K562 (cell line): Measurements from ENCODE around the gene NDUFV2. TPM values are rescaled to one million over a fixed set of nuclear protein-coding genes. Genes with fewer than 3 reads are reported as not detected.

Source experiments
- ATAC-seq: fragments of 200-7000 bp; cut with Tn5 transposase; 3 replicates; pipeline ENCODE4 v1.9.1; 2020; ENCODE audit warnings: moderate library complexity
- BruUV-seq: library from RNA; stranded (reverse); fragments of 400-500 nt; replicated peaks from 2 replicates; lab custom pipeline; 2021; lab: Mats Ljungman, UMichigan
- CTCF ChIA-PET: fragments of 300-600 bp; formaldehyde crosslinking; extraction: SDS; loops from one replicate; lab custom pipeline; 2021; ENCODE audit warnings: low intra/inter-chr PET ratio; lab: Yijun Ruan, JAX
- POLR2A ChIA-PET: fragments of 300-600, 350-650 bp; sonication (Branson Sonifier 250); formaldehyde crosslinking; extraction: SDS; loops from one replicate; lab custom pipeline; 2021; ENCODE audit warnings: antibody characterized with exemption, inconsistent platforms; lab: Yijun Ruan, JAX
- DNase-seq, 4 experiments: peaks; one replicate each; pipeline versions ENCODE4 v3.0.0 to v3.0.0-alpha.2; 2011 to 2018; ENCODE audit warnings: low spot score in 3 of 4, mixed read lengths in 3 of 4; ENCODE audit errors: extremely low read depth in 1 of 4
- FAIRE-seq: peaks from 2 replicates; lab custom pipeline; 2011; peaks lifted over from hg19 to GRCh38; lab: Jason Lieb, UNC
- H2AFZ ChIP-seq: 2 replicates; pipeline ENCODE4 v1.6.0; 2011; ENCODE audit warnings: low read depth, low read length, control low read depth, inconsistent platforms
- H3K27ac ChIP-seq: fragments of 200-600 bp; 3 replicates; pipeline ENCODE4 v1.8.0; 2011; ENCODE audit warnings: low read depth, mild to moderate bottlenecking, control low read depth, inconsistent platforms, low read length, moderate library complexity, mixed read lengths; ENCODE audit errors: extremely low read depth
- H3K27me3 ChIP-seq, 2 experiments: fragments of 300-600 bp in 1 of 2; 2 replicates in 1 of 2; 3 replicates in 1 of 2; pipeline versions ENCODE4 v1.6.0 to v1.8.0; 2011; ENCODE audit warnings: inconsistent platforms in 2 of 2, low read length in 2 of 2, mild to moderate bottlenecking in 1 of 2, mixed read lengths in 1 of 2, moderate library complexity in 1 of 2; ENCODE audit not compliant: control insufficient read depth in 2 of 2, insufficient read depth in 2 of 2
- H3K36me3 ChIP-seq: fragments of 300-600 bp; 3 replicates; pipeline ENCODE4 v1.8.0; 2011; ENCODE audit warnings: mild to moderate bottlenecking, low read length, inconsistent platforms; ENCODE audit not compliant: control insufficient read depth, insufficient read depth
- H3K4me1 ChIP-seq, 2 experiments: fragments of 200-600 bp in 1 of 2; replicated peaks in 1 of 2; 2 replicates in 1 of 2; 3 replicates in 1 of 2; pipeline versions ENCODE4 v1.5.1 to v1.8.0; 2011; ENCODE audit warnings: inconsistent platforms in 2 of 2, low read length in 2 of 2, mild to moderate bottlenecking in 1 of 2, mixed read lengths in 1 of 2, moderate library complexity in 1 of 2; ENCODE audit not compliant: control insufficient read depth in 2 of 2, insufficient read depth in 2 of 2
- H3K4me2 ChIP-seq: 2 replicates; pipeline ENCODE4 v1.6.1; 2011; ENCODE audit warnings: low read length, control low read depth, inconsistent platforms, mixed read lengths; ENCODE audit not compliant: insufficient read depth
- H3K4me3 ChIP-seq: fragments of 200-600 bp; sonication (generic), shearing (Covaris generic); 2 replicates; pipeline ENCODE4 v1.5.1; 2016; ENCODE audit warnings: control low read depth, inconsistent platforms
- H3K79me2 ChIP-seq: fragments of 200-600 bp; 3 replicates; pipeline ENCODE4 v1.8.0; 2011; ENCODE audit warnings: low read length, inconsistent platforms; ENCODE audit not compliant: control insufficient read depth, insufficient read depth
- H3K9ac ChIP-seq, 2 experiments: 2 replicates each; pipeline versions ENCODE4 v1.6.0 to v1.6.1; 2011; ENCODE audit warnings: low read depth in 2 of 2, low read length in 2 of 2, control low read depth in 1 of 2, inconsistent platforms in 1 of 2, mild to moderate bottlenecking in 1 of 2, mixed read lengths in 1 of 2; ENCODE audit not compliant: insufficient read depth in 1 of 2
- H3K9me1 ChIP-seq: one replicate; pipeline ENCODE4 v1.6.0; 2011; ENCODE audit warnings: inconsistent platforms, mild to moderate bottlenecking, low read length, moderate library complexity; ENCODE audit not compliant: control insufficient read depth, insufficient read depth
- H3K9me3 ChIP-seq: replicated peaks from 2 replicates; pipeline ENCODE4 v1.5.1; 2011; ENCODE audit warnings: low read depth, low read length, inconsistent platforms; ENCODE audit not compliant: control insufficient read depth, insufficient read depth
- H4K20me1 ChIP-seq: replicated peaks from 2 replicates; pipeline ENCODE4 v1.6.1; 2011; ENCODE audit warnings: low read length, inconsistent platforms, mixed read lengths; ENCODE audit not compliant: control insufficient read depth, insufficient read depth
- ARHGAP35 ChIP-seq: fragments of 450-650 bp; IDR thresholded peaks from 2 replicates; pipeline ENCODE4 v1.6.1; 2018; ENCODE audit not compliant: partially characterized antibody
- EP300 ChIP-seq: IDR thresholded peaks from 2 replicates; pipeline ENCODE4 v1.6.1; 2012; ENCODE audit warnings: low read length, improper control_type of control experiment
- EP400 ChIP-seq: fragments of 450-650 bp; IDR thresholded peaks from 2 replicates; pipeline ENCODE4 v1.6.1; 2017; ENCODE audit warnings: antibody characterized with exemption, mild to moderate bottlenecking, moderate library complexity
- FOSL1 ChIP-seq: fragments of 200-800 bp; sonication (Bioruptor generic); conservative IDR thresholded peaks from 2 replicates; pipeline ENCODE4 v1.6.1; 2016; ENCODE audit warnings: missing genetic modification characterization, missing compliant biosample characterization
- HDGF ChIP-seq: fragments of 450-650 bp; IDR thresholded peaks from 2 replicates; pipeline ENCODE4 v1.6.1; 2016
- HNRNPUL1 ChIP-seq: fragments of 200-400 bp; formaldehyde crosslinking; IDR thresholded peaks from 2 replicates; pipeline ENCODE4 v1.6.1; 2017; ENCODE audit warnings: low read length
- JUND ChIP-seq, 2 experiments: IDR thresholded peaks; 2 replicates in 1 of 2; 3 replicates in 1 of 2; pipeline ENCODE4 v1.6.1; 2011; ENCODE audit warnings: borderline replicate concordance in 2 of 2, low read depth in 2 of 2, low read length in 2 of 2, improper control_type of control experiment in 1 of 2, missing biosample characterization in 1 of 2, missing genetic modification characterization in 1 of 2, missing genetic modification reagents in 1 of 2
- NFATC3 ChIP-seq: fragments of 450-650 bp; IDR thresholded peaks from 2 replicates; pipeline ENCODE4 v1.6.1; 2017; ENCODE audit warnings: mild to moderate bottlenecking
- NFIC ChIP-seq: fragments of 450-650 bp; IDR thresholded peaks from 2 replicates; pipeline ENCODE4 v1.6.1; 2017; ENCODE audit warnings: mild to moderate bottlenecking, inconsistent platforms
- TEAD1 ChIP-seq, 2 experiments: fragments of 450-650 bp in 1 of 2; sonication (generic) in 1 of 2; formaldehyde crosslinking; IDR thresholded peaks; 2 replicates each; pipeline versions ENCODE4 v1.4.0 to v1.8.0; 2020 to 2022; ENCODE audit warnings: mild to moderate bottlenecking in 2 of 2, missing genetic modification reagents in 1 of 2
- TEAD4 ChIP-seq, 2 experiments: sonication (generic) in 1 of 2; formaldehyde crosslinking in 1 of 2; IDR thresholded peaks; 2 replicates each; pipeline versions ENCODE4 v1.6.1 to v1.8.0; 2012 to 2022; ENCODE audit warnings: borderline replicate concordance in 1 of 2, inconsistent platforms in 1 of 2, low read length in 1 of 2, mild to moderate bottlenecking in 1 of 2, missing genetic modification reagents in 1 of 2
- ZNF217 ChIP-seq: sonication (generic); formaldehyde crosslinking; IDR thresholded peaks from 2 replicates; pipeline ENCODE4 v1.8.0; 2022; ENCODE audit warnings: mild to moderate bottlenecking, missing genetic modification reagents
- ZNF316 ChIP-seq: fragments of 450-650 bp; IDR thresholded peaks from 2 replicates; pipeline ENCODE4 v1.6.1; 2016
- WGBS: fragments of 100-300 bp; shearing (Covaris generic); methylation state at CpG from one replicate; pipeline ENCODE4 v1.1.6; 2016; ENCODE audit warnings: low coverage, mixed read lengths; ENCODE audit not compliant: insufficient coverage; ENCODE audit errors: missing lambda C conversion rate; 5-methylcytosine and 5-hydroxymethylcytosine counted together
- in situ Hi-C: fragments of 300-500 bp; cut with MboI; formaldehyde crosslinking; loops from 4 replicates; pipeline ENCODE4 v1.15.0; 2018; ENCODE audit warnings: inconsistent platforms, mixed read lengths
- intact Hi-C: fragments of 100-400 bp; cut with micrococcal nuclease; formaldehyde crosslinking; loops from 2 replicates; pipeline ENCODE4 v1.14.2; 2022
- polyA plus RNA-seq, 8 experiments: library from polyadenylated mRNA; depleted of rRNA in 4 of 8; stranded (reverse) in 5 of 8; unstranded in 3 of 8; fragments of >200 nt; fragmentation: Nextera tagmentation in 2 of 8; fragmentation: Illumina TruSeq in 1 of 8; extraction: Ambion mirVana in 2 of 8; extraction: Trizol in 1 of 8; gene quantifications; 2 replicates each; pipeline versions ENCODE4 v1.2.1 to v1.2.3, GENCODE V29; 2011 to 2014; ENCODE audit warnings: inconsistent platforms in 1 of 8, missing spikeins in 1 of 8
- total RNA-seq, 7 experiments: library from RNA; depleted of rRNA in 6 of 7; stranded (reverse); fragments of >200 nt in 6 of 7; fragmentation: Illumina TruSeq in 2 of 7; extraction: Trizol in 2 of 7; gene quantifications; 2 replicates each; pipeline versions ENCODE4 v1.2.1 to v1.2.3, GENCODE V29; 2011 to 2021; ENCODE audit warnings: low replicate concordance in 1 of 7
- TF ChIP-seq, protein P1 (sequence below): IDR thresholded peaks from 2 replicates; pipeline ENCODE4 v1.6.1; 2011; ENCODE audit warnings: borderline replicate concordance, low read depth, mild to moderate bottlenecking, moderate library complexity, low read length; ENCODE audit not compliant: insufficient read depth, poor library complexity, severe bottlenecking
- TF ChIP-seq, protein P2 (sequence below): fragments of 450-650 bp; IDR thresholded peaks from 2 replicates; pipeline ENCODE4 v1.6.1; 2018; ENCODE audit not compliant: partially characterized antibody

Gene NDUFV2
- total and polyA plus RNA-seq, 9 of the 15 experiments (the other 6 are each of a cell fraction or from before 2014, with no cell fraction given): 213 to 550 (median 384) TPM

DNA sequence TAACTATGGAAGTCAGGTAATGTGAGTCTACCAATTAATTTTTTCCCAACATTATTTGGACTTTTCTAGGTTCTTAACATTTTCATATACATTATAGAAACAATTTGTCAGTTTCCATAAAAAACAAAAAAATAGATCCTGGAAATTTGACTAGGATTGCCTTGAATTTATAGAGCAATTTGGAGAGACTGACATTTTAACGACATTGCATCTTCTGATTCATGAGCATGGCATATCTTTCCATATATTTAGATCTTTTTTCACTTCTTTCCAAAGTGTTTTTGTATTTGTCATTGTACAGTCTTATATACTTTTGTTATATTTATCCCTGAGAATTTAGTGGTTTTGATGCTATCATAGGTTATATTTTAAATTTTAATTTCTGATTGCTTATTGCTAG lies 76.1 kb downstream of the NDUFV2 start (continued):
- no peak for TF ChIP-seq EP400
- TF ChIP-seq, protein P1, sequence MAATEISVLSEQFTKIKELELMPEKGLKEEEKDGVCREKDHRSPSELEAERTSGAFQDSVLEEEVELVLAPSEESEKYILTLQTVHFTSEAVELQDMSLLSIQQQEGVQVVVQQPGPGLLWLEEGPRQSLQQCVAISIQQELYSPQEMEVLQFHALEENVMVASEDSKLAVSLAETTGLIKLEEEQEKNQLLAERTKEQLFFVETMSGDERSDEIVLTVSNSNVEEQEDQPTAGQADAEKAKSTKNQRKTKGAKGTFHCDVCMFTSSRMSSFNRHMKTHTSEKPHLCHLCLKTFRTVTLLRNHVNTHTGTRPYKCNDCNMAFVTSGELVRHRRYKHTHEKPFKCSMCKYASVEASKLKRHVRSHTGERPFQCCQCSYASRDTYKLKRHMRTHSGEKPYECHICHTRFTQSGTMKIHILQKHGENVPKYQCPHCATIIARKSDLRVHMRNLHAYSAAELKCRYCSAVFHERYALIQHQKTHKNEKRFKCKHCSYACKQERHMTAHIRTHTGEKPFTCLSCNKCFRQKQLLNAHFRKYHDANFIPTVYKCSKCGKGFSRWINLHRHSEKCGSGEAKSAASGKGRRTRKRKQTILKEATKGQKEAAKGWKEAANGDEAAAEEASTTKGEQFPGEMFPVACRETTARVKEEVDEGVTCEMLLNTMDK: no peak
- TF ChIP-seq TEAD1 (CRISPR knock-in tag; IDR thresholded peaks at IDR 0.05): no peak
- TF ChIP-seq NFATC3: no peak
- TF ChIP-seq ZNF217 (CRISPR knock-in tag): no peak
- no peak for TF ChIP-seq ARHGAP35

DNA sequence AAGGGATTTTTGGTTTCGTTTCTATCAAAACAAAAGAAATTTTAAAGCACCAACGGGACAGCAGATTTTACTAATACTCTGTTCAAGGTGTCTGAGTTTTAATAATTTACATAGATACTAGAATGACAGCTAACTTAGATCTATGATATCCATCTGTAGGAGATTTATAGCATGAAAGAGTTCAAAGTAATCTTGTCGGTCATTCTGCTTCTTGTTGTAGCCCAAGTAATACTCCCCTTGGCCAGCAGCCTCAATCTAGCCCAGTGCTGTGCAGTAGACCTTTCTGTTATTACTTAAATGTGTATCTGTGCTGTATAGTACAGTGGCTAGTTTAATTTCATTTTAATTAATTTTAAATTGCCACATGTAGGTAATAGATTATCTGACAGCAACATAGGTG lies 78.8 kb downstream of the NDUFV2 start:
- Histone ChIP-seq H3K27me3 (no peaks in the 10 kb centered on the region), H3K9me1 (no peaks in the 10 kb centered on the region), H3K79me2 (peaks cover 66% of the 10 kb centered on the region), H3K36me3 (peaks cover 19% of the 10 kb centered on the region), H4K20me1 (no peaks in the 10 kb centered on the region), H3K4me1 (peaks cover 0 to 5% of the 10 kb centered on the region in 2 experiments; a peak in 2 of 5 replicates), H3K4me3 (no peak overlapping the region), H3K27ac (no peak overlapping the region), H3K9me3 (no peaks in the 10 kb centered on the region), H3K9ac (no peak overlapping the region), H3K4me2 (no peak overlapping the region), H2AFZ (no peak overlapping the region)
- POLR2A ChIA-PET: interaction anchor here (0.6 to 2.6 kb wide), 4 partner anchors 8 to 69 kb away, joined by 3 to 12 read pairs (median 4); no protein-coding TSS in a partner anchor
- DNase-seq: peak in 1 of 4 experiments; percentile 34
- BruUV-seq: no TSS peak
- CTCF ChIA-PET: no interaction called here
- intact Hi-C loops: no loop called here
- peak; percentile 84 for ATAC-seq
- no peak for FAIRE-seq
- in situ Hi-C loops: no loop called here
- WGBS: 34% methylated on average over 3 of the region's 3 CpGs
- TF ChIP-seq HDGF (no peak), EP300 (0 out of 2 replicates have a peak, but pooled peaks have one; percentile 7), ZNF316 (no peak), HNRNPUL1 (no peak), TEAD4 (IDR thresholded peaks at IDR 0.05; ENCODE audit: low read length) (0 out of 2 replicates have a peak, but pooled peaks have one; percentile 20), TEAD4 (CRISPR knock-in tag; IDR thresholded peaks at IDR 0.05; ENCODE audit: borderline replicate concordance) (no peak), NFIC (no peak), JUND (IDR thresholded peaks at IDR 0.05; ENCODE audit: borderline replicate concordance, low read depth, low read length) (no peak), JUND (tag; IDR thresholded peaks at IDR 0.05; ENCODE audit: borderline replicate concordance, low read depth, low read length) (no peak), FOSL1 (no peak)
- TF ChIP-seq, protein P2, sequence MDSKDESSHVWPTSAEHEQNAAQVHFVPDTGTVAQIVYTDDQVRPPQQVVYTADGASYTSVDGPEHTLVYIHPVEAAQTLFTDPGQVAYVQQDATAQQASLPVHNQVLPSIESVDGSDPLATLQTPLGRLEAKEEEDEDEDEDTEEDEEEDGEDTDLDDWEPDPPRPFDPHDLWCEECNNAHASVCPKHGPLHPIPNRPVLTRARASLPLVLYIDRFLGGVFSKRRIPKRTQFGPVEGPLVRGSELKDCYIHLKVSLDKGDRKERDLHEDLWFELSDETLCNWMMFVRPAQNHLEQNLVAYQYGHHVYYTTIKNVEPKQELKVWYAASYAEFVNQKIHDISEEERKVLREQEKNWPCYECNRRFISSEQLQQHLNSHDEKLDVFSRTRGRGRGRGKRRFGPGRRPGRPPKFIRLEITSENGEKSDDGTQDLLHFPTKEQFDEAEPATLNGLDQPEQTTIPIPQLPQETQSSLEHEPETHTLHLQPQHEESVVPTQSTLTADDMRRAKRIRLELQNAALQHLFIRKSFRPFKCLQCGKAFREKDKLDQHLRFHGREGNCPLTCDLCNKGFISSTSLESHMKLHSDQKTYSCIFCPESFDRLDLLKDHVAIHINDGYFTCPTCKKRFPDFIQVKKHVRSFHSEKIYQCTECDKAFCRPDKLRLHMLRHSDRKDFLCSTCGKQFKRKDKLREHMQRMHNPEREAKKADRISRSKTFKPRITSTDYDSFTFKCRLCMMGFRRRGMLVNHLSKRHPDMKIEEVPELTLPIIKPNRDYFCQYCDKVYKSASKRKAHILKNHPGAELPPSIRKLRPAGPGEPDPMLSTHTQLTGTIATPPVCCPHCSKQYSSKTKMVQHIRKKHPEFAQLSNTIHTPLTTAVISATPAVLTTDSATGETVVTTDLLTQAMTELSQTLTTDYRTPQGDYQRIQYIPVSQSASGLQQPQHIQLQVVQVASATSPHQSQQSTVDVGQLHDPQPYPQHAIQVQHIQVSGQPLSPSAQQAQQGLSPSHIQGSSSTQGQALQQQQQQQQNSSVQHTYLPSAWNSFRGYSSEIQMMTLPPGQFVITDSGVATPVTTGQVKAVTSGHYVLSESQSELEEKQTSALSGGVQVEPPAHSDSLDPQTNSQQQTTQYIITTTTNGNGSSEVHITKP: no peak
